HepG2 (cell line): Measurements from ENCODE around the gene ADIPOR2. TPM values are rescaled to one million over a fixed set of nuclear protein-coding genes. Genes with fewer than 3 reads are reported as not detected.

ENCODE experiments used
- CEBPG ChIP-seq: IDR thresholded peaks from 2 replicates; pipeline ENCODE4 v1.6.1; 2016
- CSRNP2 ChIP-seq: sonication (generic); formaldehyde crosslinking; conservative IDR thresholded peaks from 2 replicates; pipeline ENCODE4 v1.8.0; 2022; ENCODE audit warnings: low read depth, missing genetic modification reagents
- FOXJ3 ChIP-seq: sonication (generic); formaldehyde crosslinking; IDR thresholded peaks from 2 replicates; pipeline ENCODE4 v1.4.0; 2020; ENCODE audit warnings: missing genetic modification reagents, mild to moderate bottlenecking, borderline replicate concordance
- GFI1 ChIP-seq: sonication (generic); formaldehyde crosslinking; IDR thresholded peaks from 2 replicates; pipeline ENCODE4 v1.5.0; 2020; ENCODE audit warnings: missing genetic modification reagents, mild to moderate bottlenecking, borderline replicate concordance
- HMGXB4 ChIP-seq, 2 experiments: sonication (generic) in 1 of 2; formaldehyde crosslinking in 1 of 2; IDR thresholded peaks; 2 replicates each; pipeline versions ENCODE4 v1.4.0 to v1.6.1; 2018 to 2020; ENCODE audit warnings: missing genetic modification reagents in 2 of 2, borderline replicate concordance in 1 of 2, low read depth in 1 of 2, mild to moderate bottlenecking in 1 of 2, missing biosample characterization in 1 of 2
- KIAA2018 ChIP-seq: sonication (generic); formaldehyde crosslinking; IDR thresholded peaks from 2 replicates; pipeline ENCODE4 v1.5.0; 2020; ENCODE audit warnings: mild to moderate bottlenecking, missing genetic modification reagents, borderline replicate concordance
- PHF8 ChIP-seq: sonication (generic); formaldehyde crosslinking; IDR thresholded peaks from 2 replicates; pipeline ENCODE4 v1.5.0; 2020; ENCODE audit warnings: missing genetic modification reagents
- ZNF20 ChIP-seq: sonication (generic); formaldehyde crosslinking; IDR thresholded peaks from 2 replicates; pipeline ENCODE4 v1.4.0; 2020; ENCODE audit warnings: mild to moderate bottlenecking, moderate library complexity, missing genetic modification reagents
- ZNF234 ChIP-seq: sonication (generic); formaldehyde crosslinking; conservative IDR thresholded peaks from 2 replicates; pipeline ENCODE4 v1.5.1; 2020; ENCODE audit warnings: mild to moderate bottlenecking, missing genetic modification reagents
- ZNF235 ChIP-seq: sonication (generic); formaldehyde crosslinking; IDR thresholded peaks from 2 replicates; pipeline ENCODE4 v1.8.1; 2023; ENCODE audit warnings: mild to moderate bottlenecking, missing genetic modification reagents, borderline replicate concordance
- ZNF513 ChIP-seq: sonication (generic); formaldehyde crosslinking; conservative IDR thresholded peaks from 2 replicates; pipeline ENCODE4 v1.5.0; 2020; ENCODE audit warnings: missing genetic modification reagents
- ZNF615 ChIP-seq: sonication (generic); formaldehyde crosslinking; IDR thresholded peaks from 2 replicates; pipeline ENCODE4 v1.5.0; 2020; ENCODE audit warnings: mild to moderate bottlenecking, missing genetic modification reagents, borderline replicate concordance
- ZNF891 ChIP-seq: sonication (generic); formaldehyde crosslinking; IDR thresholded peaks from 2 replicates; pipeline ENCODE4 v1.5.0; 2020; ENCODE audit warnings: mild to moderate bottlenecking, missing genetic modification reagents
- polyA plus RNA-seq, 8 experiments: library from polyadenylated mRNA; depleted of rRNA in 3 of 8; stranded (reverse) in 7 of 8; unstranded in 1 of 8; fragments of >200 nt; fragmentation: Illumina TruSeq in 4 of 8; extraction: Trizol in 4 of 8; gene quantifications; 2 replicates each; pipeline versions ENCODE4 v1.2.1 to v1.2.3, GENCODE V29; 2011 to 2016; ENCODE audit warnings: low read depth in 4 of 8, missing spikeins in 1 of 8, mixed read lengths in 1 of 8; ENCODE audit not compliant: insufficient read depth in 1 of 8
- total RNA-seq, 5 experiments: library from RNA; depleted of rRNA; stranded (reverse); fragments of >200 nt; fragmentation: Illumina TruSeq; extraction: Trizol; gene quantifications; 2 replicates each; pipeline ENCODE4 v1.2.3, GENCODE V29; 2016; ENCODE audit warnings: low read depth in 1 of 5

The ADIPOR2 gene
- total and polyA plus RNA-seq, 2 of the 13 experiments (the other 11 are each of a cell fraction or from before 2014, with no cell fraction given) = 35.2 to 52.2 TPM

- peak in 1 of 2 experiments; percentile 17; a peak in 1 of 4 replicates for TF ChIP-seq HMGXB4 (CRISPR knock-in tag; IDR thresholded peaks at IDR 0.05; ENCODE audit: borderline replicate concordance in 1 of 2, low read depth in 1 of 2)
- TF ChIP-seq ZNF235 (CRISPR knock-in tag) = no peak
- TF ChIP-seq ZNF513 (CRISPR knock-in tag) = no peak
- no peak for TF ChIP-seq CSRNP2 (CRISPR knock-in tag)
- no peak for TF ChIP-seq ZNF615
- TF ChIP-seq ZNF891 (CRISPR knock-in tag) = no peak
- no peak for TF ChIP-seq KIAA2018
- TF ChIP-seq ZNF234 (CRISPR knock-in tag) = no peak
- TF ChIP-seq ZNF20 (CRISPR knock-in tag) = 0 out of 2 replicates have a peak, but pooled peaks have one; percentile 30
- peak; percentile 59; the same call in 1 of the 2 replicates for TF ChIP-seq FOXJ3
- TF ChIP-seq PHF8 (CRISPR knock-in tag) = no peak
- TF ChIP-seq CEBPG (CRISPR knock-in tag) = peak; percentile 58
- peak; percentile 58; the same call in 1 of the 2 replicates for TF ChIP-seq GFI1 (CRISPR knock-in tag)
Measured at GRCh38 chr12:1668833-1669543, 21.9 kb upstream of the ADIPOR2 start (continued).
